Small intestine (tissue), 7 donors: ENCODE measurements around the gene HBA1. TPM values are rescaled to one million over a fixed set of nuclear protein-coding genes. Genes with fewer than 3 reads are reported as not detected.

Source experiments
- DNase-seq, 2 donors: peaks; one replicate each; pipeline versions ENCODE4 v3.0.0 to v3.0.0-alpha.2; 2013
- FAIRE-seq: peaks from 2 replicates; lab custom pipeline; 2012; peaks lifted over from hg19 to GRCh38; lab: Jason Lieb, UNC
- H3K27ac ChIP-seq, 3 donors: one replicate each; pipeline ENCODE4 v1.5.1; 2013; ENCODE audit warnings: low read length in 2 of 3, mild to moderate bottlenecking in 2 of 3, control low read depth in 1 of 3, inconsistent platforms in 1 of 3, low read depth in 1 of 3, moderate library complexity in 1 of 3
- H3K27me3 ChIP-seq, 3 donors: one replicate each; pipeline ENCODE4 v1.6.1; 2013; ENCODE audit warnings: low read length in 3 of 3, inconsistent platforms in 1 of 3; ENCODE audit not compliant: control insufficient read depth in 3 of 3, insufficient read depth in 3 of 3
- H3K36me3 ChIP-seq, 3 donors: one replicate each; pipeline ENCODE4 v1.6.1; 2013; ENCODE audit warnings: low read length in 3 of 3, inconsistent platforms in 1 of 3, low read depth in 1 of 3, mild to moderate bottlenecking in 1 of 3, moderate library complexity in 1 of 3; ENCODE audit not compliant: control insufficient read depth in 3 of 3, insufficient read depth in 2 of 3
- H3K4me1 ChIP-seq, 3 donors: one replicate each; pipeline ENCODE4 v1.6.1; 2013; ENCODE audit warnings: low read length in 2 of 3, inconsistent platforms in 1 of 3, low read depth in 1 of 3, mild to moderate bottlenecking in 1 of 3, moderate library complexity in 1 of 3; ENCODE audit not compliant: control insufficient read depth in 3 of 3, insufficient read depth in 2 of 3
- H3K4me3 ChIP-seq, 3 donors: one replicate each; pipeline ENCODE4 v1.5.1; 2013; ENCODE audit warnings: low read length in 3 of 3, control low read depth in 1 of 3, inconsistent platforms in 1 of 3, low read depth in 1 of 3, mild to moderate bottlenecking in 1 of 3, moderate library complexity in 1 of 3
- H3K9me3 ChIP-seq, 2 donors: one replicate each; pipeline ENCODE4 v1.6.1; 2013; ENCODE audit warnings: low read depth in 1 of 2, low read length in 1 of 2; ENCODE audit not compliant: control insufficient read depth in 2 of 2, insufficient read depth in 1 of 2
- WGBS, 3 donors: extraction: QIAGEN DNeasy Blood & Tissue Kit; methylation state at CpG; one replicate each; pipeline ENCODE4 v1.1.7; 2013; 5-methylcytosine and 5-hydroxymethylcytosine counted together
- polyA plus RNA-seq, 4 donors: library from polyadenylated mRNA; stranded (reverse) in 3 of 4; unstranded in 1 of 4; fragments of 200-250 nt in 3 of 4; fragments of 120-200 nt in 1 of 4; gene quantifications; one replicate each; pipeline versions ENCODE4 v1.2.1 to v1.2.3, GENCODE V29; 2013
- donor health status: healthy with polysubstance abuse.
- donor health status: control.
- donor health status: control.
- donor health status: Bipolar disorder and iron deficiency.
- donor health status: healthy.

Gene HBA1
- polyA plus RNA-seq, 4 donors = 4.2 to 305 (median 4.3) TPM; not detected in 1

DNA sequence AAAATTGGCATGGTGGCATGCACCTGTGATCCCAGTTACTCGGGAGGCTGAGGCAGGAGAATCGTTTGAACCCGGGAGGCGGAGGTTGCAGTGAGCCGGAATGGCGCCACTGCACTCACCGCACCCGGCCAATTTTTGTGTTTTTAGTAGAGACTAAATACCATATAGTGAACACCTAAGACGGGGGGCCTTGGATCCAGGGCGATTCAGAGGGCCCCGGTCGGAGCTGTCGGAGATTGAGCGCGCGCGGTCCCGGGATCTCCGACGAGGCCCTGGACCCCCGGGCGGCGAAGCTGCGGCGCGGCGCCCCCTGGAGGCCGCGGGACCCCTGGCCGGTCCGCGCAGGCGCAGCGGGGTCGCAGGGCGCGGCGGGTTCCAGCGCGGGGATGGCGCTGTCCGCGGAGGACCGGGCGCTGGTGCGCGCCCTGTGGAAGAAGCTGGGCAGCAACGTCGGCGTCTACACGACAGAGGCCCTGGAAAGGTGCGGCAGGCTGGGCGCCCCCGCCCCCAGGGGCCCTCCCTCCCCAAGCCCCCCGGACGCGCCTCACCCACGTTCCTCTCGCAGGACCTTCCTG lies 3.7 kb downstream of the HBA1 start, which contains the start of gene HBQ1:
HBQ1 (plus strand) TSS at position 359 of the 575 bp plus-strand sequence; CDS start at position 387, 28 bp downstream.
- H3K9me3 ChIP-seq = peaks cover 0 to 4% of the 10 kb centered on the region in 2 donors
- 8 to 15% (median 14%) methylated on average over 26 to 59 of the region's 59 CpGs for WGBS, 3 donors
- FAIRE-seq (no peak), DNase-seq (peak in 1 of 2 donors; percentile 46)
- H3K27ac ChIP-seq = no peak within 1 kb of the TSS
- peaks cover 10 to 43% (median 15%) of the 10 kb centered on the region in 3 donors for H3K27me3 ChIP-seq
- peaks cover 0 to 10% (median 2%) of the 10 kb centered on the region in 3 donors for H3K4me1 ChIP-seq
- H3K4me3 ChIP-seq = peak within 1 kb of the TSS in 1 of 3 donors; percentile 31
- H3K36me3 ChIP-seq = peaks cover 0 to 9% (median 0%) of the 10 kb centered on the region in 3 donors

DNA sequence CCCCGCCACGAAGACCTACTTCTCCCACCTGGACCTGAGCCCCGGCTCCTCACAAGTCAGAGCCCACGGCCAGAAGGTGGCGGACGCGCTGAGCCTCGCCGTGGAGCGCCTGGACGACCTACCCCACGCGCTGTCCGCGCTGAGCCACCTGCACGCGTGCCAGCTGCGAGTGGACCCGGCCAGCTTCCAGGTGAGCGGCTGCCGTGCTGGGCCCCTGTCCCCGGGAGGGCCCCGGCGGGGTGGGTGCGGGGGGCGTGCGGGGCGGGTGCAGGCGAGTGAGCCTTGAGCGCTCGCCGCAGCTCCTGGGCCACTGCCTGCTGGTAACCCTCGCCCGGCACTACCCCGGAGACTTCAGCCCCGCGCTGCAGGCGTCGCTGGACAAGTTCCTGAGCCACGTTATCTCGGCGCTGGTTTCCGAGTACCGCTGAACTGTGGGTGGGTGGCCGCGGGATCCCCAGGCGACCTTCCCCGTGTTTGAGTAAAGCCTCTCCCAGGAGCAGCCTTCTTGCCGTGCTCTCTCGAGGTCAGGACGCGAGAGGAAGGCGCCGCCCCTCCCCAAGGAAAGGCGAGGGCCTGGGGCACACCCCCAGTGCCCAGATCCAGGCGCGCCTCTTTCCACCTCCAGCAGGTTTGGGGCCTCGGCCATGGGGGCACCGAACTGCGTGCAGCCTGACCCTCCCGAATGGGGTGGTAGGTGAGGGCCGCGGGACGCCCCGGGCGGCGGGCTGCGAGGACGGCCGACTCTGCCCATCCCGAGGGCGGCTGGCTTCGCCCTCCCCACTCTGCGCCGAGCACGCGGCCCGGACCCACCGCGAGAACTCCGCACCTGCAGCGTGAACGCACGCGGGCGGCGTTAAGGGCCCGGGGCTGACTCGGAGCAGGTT lies 4.4 kb downstream of the HBA1 start:
- Histone ChIP-seq H3K36me3 (peaks cover 0 to 12% (median 0%) of the 10 kb centered on the region in 3 donors), H3K9me3 (peaks cover 0 to 4% of the 10 kb centered on the region in 2 donors), H3K4me3 (peak overlapping the region in 1 of 3 donors; percentile 31), H3K4me1 (peaks cover 0 to 10% (median 2%) of the 10 kb centered on the region in 3 donors), H3K27ac (no peak overlapping the region), H3K27me3 (peaks cover 10 to 37% (median 11%) of the 10 kb centered on the region in 3 donors)
- 0 to 3% (median 2%) methylated on average over 54 to 89 of the region's 89 CpGs for WGBS, 3 donors
- DNase-seq (peak; percentile 59 to 85), FAIRE-seq (no peak)

DNA sequence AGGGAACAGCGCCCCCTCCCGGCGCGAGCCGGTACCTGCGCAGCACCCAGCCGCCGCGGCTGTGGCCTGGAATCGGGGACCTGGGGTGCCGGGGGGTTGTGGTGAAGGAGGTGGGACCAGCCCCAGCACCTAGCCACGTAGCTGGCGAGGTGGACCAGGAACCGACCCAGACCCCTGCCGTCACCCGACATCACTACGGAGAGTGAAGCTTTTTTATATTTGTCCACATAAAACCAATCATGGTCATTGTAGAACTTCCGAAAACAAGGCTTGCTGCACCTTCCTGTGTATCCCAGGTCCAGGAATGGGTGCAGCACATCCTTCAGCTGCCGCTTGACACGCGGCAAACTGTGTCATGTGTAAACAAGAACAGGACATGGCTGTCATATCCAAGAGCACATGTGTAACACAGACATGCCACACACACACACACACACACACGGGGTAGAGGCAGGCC lies 5.1 kb downstream of the HBA1 start:
- no peak overlapping the region for H3K27ac ChIP-seq
- peaks cover 10 to 36% (median 11%) of the 10 kb centered on the region in 3 donors for H3K27me3 ChIP-seq
- peaks cover 0 to 4% of the 10 kb centered on the region in 2 donors for H3K9me3 ChIP-seq
- DNase-seq (no peak), FAIRE-seq (no peak)
- H3K4me1 ChIP-seq = peaks cover 0 to 10% (median 2%) of the 10 kb centered on the region in 3 donors
- no peak overlapping the region for H3K4me3 ChIP-seq
- H3K36me3 ChIP-seq = peaks cover 0 to 12% (median 0%) of the 10 kb centered on the region in 3 donors
- WGBS, 3 donors = 4 to 8% (median 5%) methylated on average over 20 to 22 of the region's 22 CpGs

DNA sequence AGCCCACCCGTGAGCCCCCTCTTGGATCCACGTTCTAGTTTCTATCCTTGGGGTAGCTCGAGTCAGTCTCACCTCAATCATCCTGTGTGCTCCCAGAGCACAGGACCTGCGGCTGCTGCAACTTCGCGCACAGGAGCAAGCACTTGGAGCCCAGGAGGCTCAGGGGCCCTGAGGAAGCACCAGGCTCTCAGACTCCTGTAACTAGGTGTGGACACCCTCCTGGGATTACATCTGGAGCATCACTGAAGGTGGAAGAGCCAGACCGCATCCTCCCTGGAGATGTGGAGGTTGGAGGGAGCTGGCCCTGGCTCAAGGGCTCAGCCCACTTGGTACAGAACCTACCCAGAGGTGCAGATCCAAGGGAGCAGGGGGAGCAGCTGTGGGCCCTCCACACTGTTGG lies 6.5 kb downstream of the HBA1 start:
- H3K27ac ChIP-seq = no peak overlapping the region
- H3K27me3 ChIP-seq = peaks cover 6 to 25% (median 10%) of the 10 kb centered on the region in 3 donors
- 72 to 79% (median 75%) methylated on average over 7 of the region's 7 CpGs for WGBS, 3 donors
- peaks cover 0 to 4% of the 10 kb centered on the region in 2 donors for H3K9me3 ChIP-seq
- no peak for FAIRE-seq
- peaks cover 0 to 23% (median 3%) of the 10 kb centered on the region in 3 donors for H3K36me3 ChIP-seq
- no peak overlapping the region for H3K4me3 ChIP-seq
- no peak for DNase-seq
- H3K4me1 ChIP-seq = peaks cover 0 to 10% (median 2%) of the 10 kb centered on the region in 3 donors

DNA sequence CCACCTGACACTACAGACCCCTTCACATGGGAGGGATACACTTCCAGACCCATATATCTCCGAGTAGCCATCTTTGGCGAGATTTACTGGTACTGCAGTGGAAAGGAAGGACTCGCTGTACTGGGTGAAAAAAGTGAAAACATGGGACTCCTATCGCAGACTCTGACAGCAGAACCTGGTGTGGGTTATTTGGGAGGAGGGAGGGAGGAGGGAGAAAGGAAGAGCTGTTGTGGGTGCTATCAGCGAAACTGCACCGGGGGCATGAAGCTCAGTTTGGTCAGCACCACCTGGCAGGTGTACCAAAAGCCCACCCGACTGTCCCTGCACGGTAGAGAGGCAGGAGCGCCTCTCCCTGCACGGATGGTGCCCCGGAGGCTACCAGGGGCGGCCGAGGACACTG lies 8.7 kb downstream of the HBA1 start:
- FAIRE-seq (no peak), DNase-seq (no peak)
- H3K9me3 ChIP-seq = no peaks in the 10 kb centered on the region
- H3K36me3 ChIP-seq = peaks cover 7 to 44% (median 18%) of the 10 kb centered on the region in 3 donors
- peaks cover 0 to 4% (median 4%) of the 10 kb centered on the region in 3 donors for H3K27me3 ChIP-seq
- 87 to 92% (median 92%) methylated on average over 12 to 13 of the region's 13 CpGs for WGBS, 3 donors
- H3K4me3 ChIP-seq = no peak overlapping the region
- no peak overlapping the region for H3K27ac ChIP-seq
- H3K4me1 ChIP-seq = peaks cover 0 to 10% (median 2%) of the 10 kb centered on the region in 3 donors

DNA sequence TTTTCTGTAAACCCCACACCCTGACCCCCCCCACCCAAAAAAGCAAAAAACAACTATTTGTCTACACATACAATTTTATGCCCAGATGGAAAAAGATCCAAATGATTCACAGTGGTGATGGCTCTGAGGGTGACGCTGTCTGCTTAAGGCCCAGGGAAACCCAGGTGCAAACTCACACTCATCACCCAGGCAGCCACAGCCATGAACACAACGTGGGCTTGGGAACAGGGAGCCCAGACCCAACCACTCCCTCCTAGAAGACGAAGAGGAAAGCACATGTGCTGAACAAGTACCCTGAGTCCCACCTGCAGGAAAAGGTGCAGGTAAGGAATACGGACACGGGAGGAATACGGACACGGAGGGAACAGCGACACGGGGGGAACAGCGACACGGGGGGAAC lies 9.2 kb downstream of the HBA1 start:
- H3K27me3 ChIP-seq = peaks cover 0 to 4% (median under 1%) of the 10 kb centered on the region in 3 donors
- no peak for FAIRE-seq

DNA sequence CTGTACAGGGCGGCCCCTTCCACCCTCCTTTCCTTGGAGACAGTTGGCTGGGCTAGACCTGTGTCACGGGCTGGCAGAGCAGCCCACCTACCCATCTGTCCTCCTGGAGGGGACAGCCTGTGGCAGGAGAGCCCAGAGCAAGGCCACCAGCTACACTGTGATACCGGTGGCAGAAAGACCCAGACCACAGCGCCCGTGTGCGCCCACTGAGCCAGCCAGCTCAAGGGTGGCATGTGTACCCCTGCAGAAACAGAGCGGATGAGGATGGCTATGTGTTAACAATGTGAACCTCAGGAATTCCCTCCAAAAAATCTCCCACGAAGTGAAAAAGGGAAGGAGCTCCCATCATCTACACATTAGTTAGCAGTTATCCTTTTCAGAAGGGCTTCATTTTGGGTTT lies 10.8 kb downstream of the HBA1 start:
- Histone ChIP-seq H3K36me3 (peaks cover 10 to 65% (median 29%) of the 10 kb centered on the region in 3 donors), H3K4me3 (no peak overlapping the region), H3K27me3 (no peaks in the 10 kb centered on the region), H3K9me3 (no peaks in the 10 kb centered on the region), H3K4me1 (no peaks in the 10 kb centered on the region), H3K27ac (no peak overlapping the region)
- DNase-seq (no peak), FAIRE-seq (no peak)
- 96 to 97% (median 97%) methylated on average over 8 of the region's 8 CpGs for WGBS, 3 donors

More for the DNA sequence above, 9.2 kb downstream of the HBA1 start:
- DNase-seq = no peak
- Histone ChIP-seq H3K4me3 (no peak overlapping the region), H3K36me3 (peaks cover 8 to 49% (median 21%) of the 10 kb centered on the region in 3 donors), H3K27ac (no peak overlapping the region), H3K9me3 (no peaks in the 10 kb centered on the region), H3K4me1 (peaks cover 0 to 7% (median 2%) of the 10 kb centered on the region in 3 donors)
- WGBS, 3 donors = 74 to 89% (median 87%) methylated on average over 10 to 11 of the region's 11 CpGs

DNA sequence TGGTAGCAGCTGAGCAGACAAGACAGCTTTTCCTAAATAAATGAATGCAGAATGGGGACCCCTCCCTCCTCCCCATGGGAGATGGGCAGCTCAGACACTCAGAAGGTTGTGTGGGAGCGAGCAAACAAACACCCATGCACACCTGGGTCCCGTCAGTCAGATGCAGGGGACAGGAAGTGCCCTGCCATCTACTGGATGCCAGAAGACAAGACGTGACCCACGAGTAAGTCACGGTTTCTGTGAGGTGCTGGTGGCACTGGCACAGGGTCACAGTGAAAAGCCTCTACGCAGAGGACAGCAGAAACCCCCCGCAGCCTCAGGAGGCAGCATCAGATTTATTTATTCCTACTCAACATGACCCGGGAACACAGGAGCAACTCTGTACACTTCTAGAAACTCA lies 12.2 kb downstream of the HBA1 start:
- DNase-seq = no peak
- no peak overlapping the region for H3K4me3 ChIP-seq
- H3K27me3 ChIP-seq = no peaks in the 10 kb centered on the region
- 63 to 71% (median 65%) methylated on average over 8 of the region's 8 CpGs for WGBS, 3 donors
- peaks cover 13 to 75% (median 31%) of the 10 kb centered on the region in 3 donors for H3K36me3 ChIP-seq
- FAIRE-seq = no peak
- H3K4me1 ChIP-seq = no peaks in the 10 kb centered on the region
- H3K27ac ChIP-seq = no peak overlapping the region
- H3K9me3 ChIP-seq = no peaks in the 10 kb centered on the region
